Upper lobe of right lung (tissue), 1 donor: ENCODE results near the gene ESPN. TPM values are rescaled to one million over a fixed set of nuclear protein-coding genes. Genes with fewer than 3 reads are reported as not detected.
A peak's percentile ranks its signal among the peaks of the same experiment; 100 is the strongest.
"Not testable (repeated sequence)": the region's sequence is repeated elsewhere in the genome, so short reads cannot be mapped to it uniquely, and the experiment has no call there.

Experiments
- ATAC-seq: fragments of 200-7000 bp; cut with Tn5 transposase; one replicate; pipeline ENCODE4 v1.9.1; 2020; ENCODE audit warnings: mild to moderate bottlenecking, moderate library complexity
- DNase-seq: peaks from one replicate; pipeline ENCODE4 v3.0.0-alpha.2; 2020
- H3K27ac ChIP-seq: fragments of 200-600 bp; one replicate; pipeline ENCODE4 v1.8.0; 2022
- H3K27me3 ChIP-seq: fragments of 200-600 bp; one replicate; pipeline ENCODE4 v1.8.0; 2022; ENCODE audit warnings: mild to moderate bottlenecking
- H3K36me3 ChIP-seq: fragments of 200-600 bp; one replicate; pipeline ENCODE4 v1.8.0; 2022
- H3K4me1 ChIP-seq: fragments of 200-600 bp; one replicate; pipeline ENCODE4 v1.8.0; 2022
- H3K4me3 ChIP-seq: fragments of 200-600 bp; one replicate; pipeline ENCODE4 v1.8.0; 2022; ENCODE audit warnings: mild to moderate bottlenecking
- H3K9me3 ChIP-seq: fragments of 200-600 bp; one replicate; pipeline ENCODE4 v1.8.0; 2022
- CTCF ChIP-seq: fragments of 200-600 bp; IDR thresholded peaks from one replicate; pipeline ENCODE4 v1.8.0; 2022; ENCODE audit warnings: antibody characterized with exemption
- intact Hi-C: fragments of 100-400 bp; cut with DNase I; formaldehyde crosslinking; loops from one replicate; pipeline ENCODE4 v1.11.0; 2022
- total RNA-seq: library from RNA; stranded (reverse); fragmentation: NEBNext Ultra II Directional; extraction: Animal tissue kit (Norgen Biotek cat#: 25700); gene quantifications from one replicate; pipeline ENCODE4 v1.2.1, GENCODE V29; 2021
- donor health status: DM: no; HTN: yes; CAD: no; lungs with severe emphysema.

The ESPN gene
- total RNA-seq, 1 donor from 2014 or later: 4.3 TPM

GRCh38 chr1:6491480-6491962 lies 66.9 kb downstream of the ESPN start, which contains the start of gene PLEKHG5:
Gene PLEKHG5, minus strand, starts transcription at chr1:6491667. Its CDS starts 14,096 bp downstream, at chr1:6477571.
- TF ChIP-seq CTCF: no peak
- no peak for ATAC-seq
- no peak for DNase-seq
- Histone ChIP-seq H3K9me3 (no peaks in the 10 kb centered on the region), H3K4me1 (peaks cover 23% of the 10 kb centered on the region), H3K27me3 (no peaks in the 10 kb centered on the region), H3K27ac (peak within 1 kb of the TSS; percentile 67), H3K36me3 (no peaks in the 10 kb centered on the region), H3K4me3 (peak within 1 kb of the TSS; percentile 53)
- intact Hi-C loops: no loop called here

- no peaks in the 10 kb centered on the region for H3K36me3 ChIP-seq
- intact Hi-C loops: no loop called here
- no peak for DNase-seq
- no peaks in the 10 kb centered on the region for H3K9me3 ChIP-seq
- H3K27ac ChIP-seq: no peak overlapping the region
- H3K27me3 ChIP-seq: no peaks in the 10 kb centered on the region
- ATAC-seq: no peak
- H3K4me3 ChIP-seq: no peak overlapping the region
- no peak for TF ChIP-seq CTCF
- peaks cover 23% of the 10 kb centered on the region for H3K4me1 ChIP-seq
Observed at GRCh38 chr1:6491966-6492365, 67.4 kb downstream of the ESPN start.

- peaks cover 32% of the 10 kb centered on the region for H3K4me1 ChIP-seq
- H3K36me3 ChIP-seq, H3K9me3 ChIP-seq, H3K27me3 ChIP-seq, DNase-seq, intact Hi-C loops, H3K4me3 ChIP-seq, ATAC-seq, H3K27ac ChIP-seq: not testable (repeated sequence)
Observed at GRCh38 chr1:6493834-6494223, 69.3 kb downstream of the ESPN start.

- Histone ChIP-seq H3K27ac (no peak overlapping the region), H3K27me3 (no peaks in the 10 kb centered on the region), H3K9me3 (no peaks in the 10 kb centered on the region), H3K36me3 (no peaks in the 10 kb centered on the region), H3K4me3 (no peak overlapping the region), H3K4me1 (peaks cover 32% of the 10 kb centered on the region)
- ATAC-seq (no peak), DNase-seq (no peak)
- no peak for TF ChIP-seq CTCF
- intact Hi-C loops: no loop called here
Observed at GRCh38 chr1:6494627-6495026, 70.1 kb downstream of the ESPN start.

GRCh38 chr1:6495041-6495441 lies 70.5 kb downstream of the ESPN start:
- intact Hi-C loops: no loop called here
- no peak for DNase-seq
- TF ChIP-seq CTCF: no peak

GRCh38 chr1:6495540-6496364 lies 71.2 kb downstream of the ESPN start:
- Histone ChIP-seq H3K4me3 (no peak overlapping the region), H3K9me3 (no peaks in the 10 kb centered on the region), H3K36me3 (no peaks in the 10 kb centered on the region), H3K27ac (no peak overlapping the region), H3K27me3 (no peaks in the 10 kb centered on the region), H3K4me1 (peaks cover 25% of the 10 kb centered on the region)
- ATAC-seq: no peak
- DNase-seq: no peak
- TF ChIP-seq CTCF: no peak
- intact Hi-C loops: no loop called here

More at GRCh38 chr1:6495041-6495441, 70.5 kb downstream of the ESPN start:
- H3K36me3 ChIP-seq: no peaks in the 10 kb centered on the region
- no peaks in the 10 kb centered on the region for H3K27me3 ChIP-seq
- peaks cover 31% of the 10 kb centered on the region for H3K4me1 ChIP-seq
- no peak overlapping the region for H3K27ac ChIP-seq
- ATAC-seq: no peak
- no peak overlapping the region for H3K4me3 ChIP-seq
- no peaks in the 10 kb centered on the region for H3K9me3 ChIP-seq
